Activated CD4-positive, alpha-beta T cell treated with anti-CD3 and anti-CD28 coated beads, Interleukin-2, amount 50 U/mL, for 1 hour (primary cell): ENCODE measurements around the gene LGSN.
"Not testable (repeated sequence)": the region's sequence is repeated elsewhere in the genome, so short reads cannot be mapped to it uniquely, and the experiment has no call there.

Source experiments
- DNase-seq: peaks from one replicate; pipeline ENCODE4 v3.0.0-alpha.2; 2020

Gene LGSN

GRCh38 chr6:63305277-63305676 is 14.5 kb downstream of the LGSN start:
- no peak for DNase-seq

GRCh38 chr6:63303476-63303875 is 16.3 kb downstream of the LGSN start:
- no peak for DNase-seq

DNA sequence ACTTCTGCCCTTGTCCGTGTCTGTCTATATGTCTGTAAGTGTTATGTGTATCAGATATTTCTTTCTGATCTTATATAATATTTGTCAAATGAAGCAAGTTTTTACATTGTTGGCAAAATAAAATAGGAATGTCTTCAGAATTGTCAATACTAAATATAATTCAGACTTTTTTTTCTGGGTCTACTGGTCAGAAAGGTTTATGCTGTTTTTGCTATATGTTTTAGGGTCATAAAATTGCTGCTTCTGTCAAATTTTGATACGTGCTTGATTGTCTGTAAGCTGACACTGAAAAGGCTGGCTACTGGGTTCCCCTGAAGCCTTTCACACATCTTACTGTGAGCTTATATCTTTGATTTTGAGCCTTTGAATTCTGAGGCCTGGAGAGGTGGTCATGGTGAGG is 20.1 kb downstream of the LGSN start:
- DNase-seq = no peak

GRCh38 chr6:63295553-63296194 is 24.1 kb downstream of the LGSN start:
- no peak for DNase-seq

GRCh38 chr6:63290492-63291058 is 29.2 kb downstream of the LGSN start:
- DNase-seq = no peak

DNA sequence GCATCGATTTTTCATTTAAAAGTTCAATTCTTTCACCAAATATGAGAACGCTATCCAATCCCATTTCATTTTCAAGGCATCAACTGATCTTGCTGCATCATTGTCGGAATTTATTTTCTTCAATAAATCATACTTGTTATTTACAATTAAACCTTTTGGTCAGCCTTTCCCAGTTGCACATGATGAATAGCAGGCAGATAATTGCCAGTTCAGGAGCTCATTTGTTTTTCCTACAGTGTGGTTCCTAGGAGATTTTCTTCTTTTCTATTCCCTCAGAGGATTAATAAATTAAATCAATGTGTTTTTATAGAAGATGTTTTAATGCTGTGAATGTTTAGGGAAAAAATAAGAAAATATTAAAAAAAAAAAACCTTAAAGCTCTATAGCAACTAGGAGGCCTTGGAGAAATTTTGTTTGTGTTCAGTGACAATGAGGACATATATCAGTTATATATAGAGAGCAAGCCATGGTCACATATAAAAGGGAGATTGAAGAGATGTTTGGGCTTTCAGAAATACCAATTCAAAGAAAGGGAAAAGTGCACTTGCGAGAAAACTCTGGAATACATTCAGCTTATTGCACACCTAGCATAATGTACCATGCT is 30.4 kb downstream of the LGSN start:
- no peak for DNase-seq

DNA sequence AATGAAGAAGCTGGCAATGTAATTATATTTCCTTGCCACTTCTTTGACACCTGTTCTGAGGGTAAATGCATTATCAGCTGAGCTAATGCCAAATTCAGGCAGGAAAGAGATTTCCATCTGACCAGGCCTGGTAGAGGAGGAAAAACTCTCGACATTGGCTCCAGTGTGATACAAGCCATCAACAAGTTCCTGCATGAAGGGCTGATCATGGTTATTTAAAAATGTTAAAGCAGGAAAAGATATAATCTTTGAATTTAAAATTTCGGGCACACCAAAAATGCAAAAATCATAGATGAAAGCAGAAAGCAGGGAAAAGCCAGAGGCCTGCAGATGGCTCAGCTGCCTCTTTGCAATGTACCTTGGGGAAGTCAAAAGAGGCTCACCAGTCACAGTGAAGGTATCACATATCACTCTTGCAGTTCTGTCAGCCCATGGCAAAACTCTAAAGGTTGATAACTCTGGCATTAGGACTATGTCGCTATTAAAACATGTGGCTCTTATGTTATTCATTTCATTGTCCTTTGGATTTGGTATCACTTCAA is 39.1 kb downstream of the LGSN start:
- no peak for DNase-seq

DNA sequence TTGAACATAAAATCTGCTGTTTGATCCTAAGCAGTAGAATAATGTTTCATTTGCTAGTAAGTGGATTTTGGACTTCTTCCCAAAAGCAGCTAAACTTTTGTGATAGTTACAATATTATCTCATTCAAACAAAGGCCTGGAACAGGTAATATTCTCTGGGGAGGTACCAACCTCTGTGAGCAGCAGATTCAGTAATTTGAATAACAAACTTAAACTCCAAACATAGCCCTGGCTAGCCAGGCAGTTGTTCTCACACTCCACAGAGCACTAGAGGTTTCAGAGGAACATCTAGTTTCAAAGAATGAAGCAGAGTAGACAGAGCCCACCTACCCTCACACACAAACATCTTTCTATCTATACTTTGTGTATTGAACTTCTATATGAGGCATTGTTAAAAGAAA is 40.9 kb downstream of the LGSN start:
- DNase-seq = no peak

DNA sequence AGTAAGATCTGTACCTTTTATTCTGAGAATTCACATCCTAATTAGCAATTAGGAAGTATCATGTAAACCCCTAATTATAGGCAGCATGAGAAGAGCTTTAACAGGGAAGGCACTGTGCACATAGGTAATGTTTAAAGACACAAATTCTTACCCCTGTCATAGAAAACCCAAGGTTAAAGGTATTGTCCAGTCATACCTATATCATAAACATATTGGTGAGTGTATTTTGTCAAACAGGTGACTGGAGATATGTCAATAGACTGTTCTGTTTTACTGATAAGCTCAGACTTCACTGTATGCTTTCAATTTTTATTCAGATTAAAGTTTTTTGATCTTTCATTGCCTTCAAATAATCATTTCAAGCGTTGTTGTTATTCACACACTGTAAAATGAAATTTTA is 43.8 kb downstream of the LGSN start:
- no peak for DNase-seq

GRCh38 chr6:63274795-63275430 is 44.9 kb downstream of the LGSN start:
- not testable (repeated sequence) for DNase-seq

GRCh38 chr6:63272397-63272796 is 47.4 kb downstream of the LGSN start:
- no peak for DNase-seq

DNA sequence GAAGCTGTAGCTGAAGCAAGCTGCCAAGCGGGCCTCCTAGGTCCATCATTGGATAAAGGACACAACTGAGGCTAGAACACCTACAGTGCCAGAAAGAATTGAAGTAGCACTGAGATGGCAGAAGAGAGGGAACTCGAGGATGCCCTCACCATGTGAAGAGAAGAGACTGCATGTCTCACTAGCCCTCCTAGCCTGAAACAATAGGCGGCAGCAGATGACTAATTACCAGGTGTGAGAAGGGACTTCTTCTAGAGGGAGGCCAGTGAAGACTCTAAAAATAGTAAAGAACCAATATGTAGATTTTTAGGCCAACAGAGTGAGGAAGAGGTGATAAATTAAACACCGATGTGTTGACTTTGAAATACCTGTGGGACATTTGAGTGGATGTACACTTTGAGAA is 50.3 kb downstream of the LGSN start:
- no peak for DNase-seq

- DNase-seq = no peak
Measured at GRCh38 chr6:63268574-63268973, 51.2 kb downstream of the LGSN start.

GRCh38 chr6:63267828-63268227 is 52.0 kb downstream of the LGSN start:
- DNase-seq = no peak

DNA sequence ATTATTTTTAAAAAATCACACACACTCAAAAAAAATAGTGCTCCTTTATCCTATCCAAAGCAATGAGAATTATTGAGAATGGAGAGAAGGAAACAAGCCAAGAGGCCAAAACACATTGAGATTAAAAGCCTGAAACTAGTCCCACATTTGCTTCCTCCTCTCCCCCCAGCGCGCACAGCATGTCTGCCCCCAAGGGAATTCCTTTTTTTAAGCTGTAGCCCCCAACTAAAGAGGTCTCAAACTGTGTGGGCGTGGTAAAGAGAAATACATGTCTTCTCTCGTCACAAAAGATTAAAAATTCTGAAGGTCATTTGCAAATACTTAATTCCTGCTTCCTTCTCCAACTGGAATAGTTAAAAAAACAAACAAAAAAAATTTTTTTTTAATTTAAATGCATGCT is 52.7 kb downstream of the LGSN start:
- no peak for DNase-seq

GRCh38 chr6:63263444-63263843 is 56.3 kb downstream of the LGSN start:
- DNase-seq = no peak

- DNase-seq = no peak
Measured at GRCh38 chr6:63261820-63262219, 58.0 kb downstream of the LGSN start.

- DNase-seq = no peak
Measured at GRCh38 chr6:63259153-63259552, 60.6 kb downstream of the LGSN start.

GRCh38 chr6:63249875-63250482 is 69.8 kb downstream of the LGSN start:
- DNase-seq = no peak

DNA sequence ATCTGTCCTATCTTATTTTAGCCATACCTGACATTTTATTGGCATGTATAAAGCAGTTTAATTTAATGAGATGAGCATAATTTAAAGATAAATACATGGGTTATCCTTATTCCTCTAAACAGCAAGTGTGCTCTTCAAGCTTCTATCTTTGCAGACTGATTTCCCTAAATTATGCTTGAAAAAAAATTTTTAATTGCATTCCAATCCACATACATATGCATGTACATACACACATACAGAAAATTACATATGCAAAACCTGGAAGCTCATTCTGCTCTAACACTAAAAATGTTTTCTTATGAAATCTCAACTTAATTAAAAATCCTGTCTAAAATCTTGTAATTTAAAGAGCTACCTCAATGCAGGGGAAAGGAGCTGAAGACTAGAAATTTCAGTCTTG is 73.2 kb downstream of the LGSN start:
- DNase-seq = no peak

DNA sequence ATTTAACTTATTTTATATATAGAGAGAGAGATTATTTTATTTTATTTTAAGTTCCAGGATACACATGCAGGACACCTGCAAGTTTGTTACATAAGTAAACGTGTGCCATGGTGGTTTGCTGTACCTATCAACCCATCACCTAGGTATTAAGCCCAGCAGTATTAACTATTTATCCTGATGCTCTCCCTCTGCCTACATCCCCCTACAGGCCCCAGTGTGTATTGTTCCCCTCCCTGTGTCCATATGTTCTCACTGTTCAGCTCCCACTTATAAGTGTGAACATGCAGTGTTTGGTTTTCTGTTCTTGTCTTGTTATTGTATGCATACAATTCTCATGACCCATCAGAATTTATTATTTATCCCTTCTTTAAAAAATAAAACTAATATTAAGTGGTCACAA is 73.9 kb downstream of the LGSN start:
- DNase-seq = no peak

DNA sequence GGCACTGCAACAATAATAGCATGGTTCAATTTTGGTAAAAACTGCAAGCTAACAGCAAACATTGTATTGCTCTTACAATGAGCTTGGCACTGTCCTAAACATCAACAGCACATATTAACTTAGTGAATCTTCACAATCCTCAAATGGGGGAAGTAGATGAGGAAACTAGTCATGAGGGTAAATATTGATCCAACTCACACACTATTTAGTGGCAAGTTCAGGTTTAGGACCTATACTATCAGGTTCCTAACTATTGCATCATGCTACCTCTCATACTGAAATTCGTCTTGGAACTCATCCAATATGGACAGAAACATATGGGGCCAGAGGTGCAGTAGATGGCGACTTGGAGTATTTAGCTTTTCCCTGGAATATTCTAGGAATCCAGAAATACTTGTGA is 74.4 kb downstream of the LGSN start:
- no peak for DNase-seq

DNA sequence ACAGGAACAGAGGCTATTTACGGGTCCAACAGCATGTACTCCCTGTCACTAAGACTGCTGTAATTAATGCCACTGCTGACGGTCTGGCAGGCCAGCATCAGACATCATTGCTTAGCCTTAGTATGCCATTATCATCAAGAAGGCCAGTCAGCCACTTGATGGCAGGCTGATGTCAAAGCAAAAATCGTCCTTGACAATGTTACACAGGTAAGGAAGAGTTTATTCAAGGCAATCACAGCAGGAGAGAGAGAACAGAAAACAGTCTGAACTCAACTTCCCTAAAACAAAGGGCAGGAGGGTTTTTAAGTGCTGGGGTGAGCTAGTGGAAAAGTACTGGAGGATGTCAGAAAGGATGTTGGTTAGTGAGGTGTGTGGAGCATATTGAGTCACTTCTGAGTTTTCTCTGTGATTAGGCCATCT is 83.4 kb downstream of the LGSN start:
- DNase-seq = no peak

- not testable (repeated sequence) for DNase-seq
Measured at GRCh38 chr6:63230511-63230910, 89.3 kb downstream of the LGSN start.
